Hypothalamus (tissue), 51 donors: ENCODE results near the gene LST1.
"Not testable (repeated sequence)": the region's sequence is repeated elsewhere in the genome, so short reads cannot be mapped to it uniquely, and the experiment has no call there.

Experiments used
- DNase-seq, 51 donors: peaks; one replicate each; lab custom pipeline; 2025; lab: John Stamatoyannopoulos, UW

The LST1 gene

GRCh38 chr6:31579546-31580437 lies 6.3 kb upstream of the LST1 start:
- DNase-seq = no peak

GRCh38 chr6:31580438-31580740 lies 5.7 kb upstream of the LST1 start:
- DNase-seq = no peak

DNA sequence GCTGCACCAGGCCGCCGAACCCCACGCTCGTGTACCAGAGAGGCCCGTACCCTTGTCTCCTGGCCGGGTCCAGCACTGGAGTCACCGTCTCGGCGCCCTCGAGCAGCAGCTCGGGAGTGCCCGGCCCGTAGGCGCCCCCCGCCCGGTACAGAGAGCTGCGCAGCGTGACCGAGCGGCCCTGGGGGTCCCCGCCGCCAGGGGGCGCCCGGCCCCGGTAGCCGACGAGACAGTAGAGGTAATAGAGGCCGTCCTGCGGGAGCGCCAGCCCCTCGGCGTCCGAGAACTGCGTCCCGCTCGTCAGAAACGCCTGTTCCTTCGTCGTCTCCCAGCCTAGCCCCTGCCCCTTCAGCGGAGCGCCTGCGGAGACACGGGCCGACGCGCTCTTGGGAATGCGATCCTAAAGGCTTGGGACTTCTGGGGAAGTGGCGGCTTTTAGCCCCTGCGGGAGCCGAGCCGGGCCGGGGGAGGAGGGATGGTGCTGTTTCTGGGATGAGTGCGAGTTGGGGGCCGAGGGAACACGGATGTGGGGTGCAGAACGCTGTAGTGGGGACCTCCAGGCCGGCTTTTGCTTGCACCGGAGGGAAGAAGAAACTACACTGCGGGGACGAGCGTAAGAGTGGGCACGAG lies 5.2 kb upstream of the LST1 start:
- DNase-seq = peak in 49 of 51 donors; percentile 30 to 89 (median 73)

GRCh38 chr6:31581434-31582229 lies 4.4 kb upstream of the LST1 start:
- peak in 9 of 51 donors; percentile 11 to 42 (median 22) for DNase-seq

GRCh38 chr6:31582230-31582643 lies 3.8 kb upstream of the LST1 start, which contains the start of gene LTB:
Gene LTB, minus strand, starts transcription at chr6:31582424. Its CDS starts 7 bp downstream, at chr6:31582417.
- DNase-seq = no peak

DNA sequence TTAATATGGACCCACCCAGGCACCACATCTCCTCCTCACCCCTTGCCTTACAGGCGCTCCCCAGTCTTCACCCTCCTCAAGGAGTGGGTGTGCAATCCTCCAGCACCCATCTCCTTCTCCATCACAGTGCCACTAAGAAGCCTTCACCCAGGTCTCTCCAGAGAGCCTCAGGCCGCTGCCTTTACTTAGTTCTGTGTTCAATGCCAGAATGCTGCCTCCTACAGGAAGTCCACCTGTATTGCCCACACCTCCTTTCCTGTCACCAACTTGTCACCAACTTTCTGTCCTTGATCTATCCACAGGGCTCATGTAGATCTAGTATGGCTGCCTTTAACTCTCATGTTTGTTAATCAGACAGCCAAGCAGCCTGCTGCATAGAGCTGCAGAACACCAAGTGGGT lies 586 bp upstream of the LST1 start:
- DNase-seq = no peak

GRCh38 chr6:31586599-31587281 lies 663 bp downstream of the LST1 start:
- DNase-seq = peak in 12 of 51 donors; percentile 6 to 56 (median 18)

DNA sequence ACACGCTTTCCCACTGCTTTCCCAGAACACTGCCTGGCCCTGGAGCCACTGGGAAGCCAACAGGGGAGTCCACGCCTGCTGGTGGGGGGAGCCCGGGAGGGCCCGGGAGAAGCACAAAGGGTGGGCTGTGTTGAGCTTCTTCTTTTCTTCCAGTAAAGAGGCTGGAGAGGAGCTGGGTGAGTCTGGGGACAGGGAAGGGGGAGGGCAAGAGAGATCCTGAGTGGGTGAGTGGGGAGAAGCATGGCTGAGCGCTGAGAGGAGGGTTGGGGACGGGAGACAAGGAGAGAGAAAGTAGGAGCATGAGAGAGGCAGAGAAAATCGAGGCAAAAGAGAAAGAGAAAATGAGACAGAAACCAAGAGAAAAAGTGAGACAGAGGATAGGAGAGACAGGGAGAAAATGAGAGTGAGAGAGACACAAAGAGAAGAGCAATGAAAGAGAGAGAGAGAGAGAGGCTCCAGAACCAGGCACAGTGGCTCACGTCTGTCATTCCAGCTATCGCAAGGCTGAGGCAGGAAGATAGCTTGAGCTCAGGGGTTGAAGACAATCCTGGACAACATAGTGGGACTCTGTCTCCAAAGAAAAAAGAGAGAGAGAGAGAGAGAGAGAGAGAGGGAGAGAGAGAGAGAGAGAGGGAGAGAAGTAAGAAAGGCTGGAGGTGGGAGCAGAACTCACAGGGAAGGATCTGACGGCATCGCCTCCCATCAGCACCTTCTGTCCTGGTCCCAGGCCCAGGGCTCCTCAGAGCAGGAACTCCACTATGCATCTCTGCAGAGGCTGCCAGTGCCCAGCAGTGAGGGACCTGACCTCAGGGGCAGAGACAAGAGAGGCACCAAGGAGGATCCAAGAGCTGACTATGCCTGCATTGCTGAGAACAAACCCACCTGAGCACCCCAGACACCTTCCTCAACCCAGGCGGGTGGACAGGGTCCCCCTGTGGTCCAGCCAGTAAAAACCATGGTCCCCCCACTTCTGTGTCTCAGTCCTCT lies 2.0 kb downstream of the LST1 start:
- no peak for DNase-seq

GRCh38 chr6:31588871-31589650 lies 3.0 kb downstream of the LST1 start:
- DNase-seq = no peak

DNA sequence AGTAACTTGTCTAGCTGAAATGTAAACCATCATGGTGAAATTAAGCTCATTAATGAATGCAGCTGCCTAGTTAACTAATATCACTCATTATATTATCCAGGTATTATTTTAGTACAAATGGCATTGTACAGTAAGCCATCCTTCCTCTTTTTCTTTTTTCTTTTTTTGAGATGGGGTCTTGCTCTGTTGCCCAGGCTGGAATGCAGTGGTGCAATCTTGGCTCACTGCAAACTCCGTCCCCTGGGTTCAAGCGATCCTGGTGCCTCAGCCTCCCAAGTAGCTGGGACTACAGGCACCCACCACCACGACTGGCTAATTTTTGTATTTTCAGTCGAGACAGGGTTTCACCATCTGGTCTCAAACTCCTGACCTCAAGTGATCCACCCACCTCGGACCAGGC lies 4.6 kb downstream of the LST1 start:
- not testable (repeated sequence) for DNase-seq

- DNase-seq = no peak
Observed at GRCh38 chr6:31592396-31592771, 6.3 kb downstream of the LST1 start.

- DNase-seq = no peak
Observed at GRCh38 chr6:31597006-31597405, 10.9 kb downstream of the LST1 start.

DNA sequence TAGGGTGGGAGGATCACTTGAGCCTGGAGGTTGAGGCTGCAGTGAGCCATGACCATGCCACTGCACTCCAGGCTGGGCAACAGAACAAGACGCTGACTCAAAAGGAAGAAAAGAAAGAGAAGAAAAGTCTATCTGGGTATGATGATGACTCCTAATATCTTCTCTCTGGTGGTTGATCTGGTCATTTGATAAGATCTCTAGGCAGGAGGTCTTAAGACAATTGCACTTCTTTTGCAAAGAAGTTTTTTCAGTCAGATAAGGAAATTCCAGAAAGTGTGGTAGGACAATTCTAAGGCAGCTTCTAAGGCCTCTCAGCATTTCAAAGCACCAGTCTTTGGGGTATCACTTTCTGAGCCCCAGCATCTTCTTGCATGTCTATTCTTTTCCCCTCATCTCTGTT lies 21.2 kb downstream of the LST1 start:
- DNase-seq = no peak

- DNase-seq = no peak
Observed at GRCh38 chr6:31609519-31610406, 23.7 kb downstream of the LST1 start.

GRCh38 chr6:31610968-31611367 lies 24.9 kb downstream of the LST1 start:
- no peak for DNase-seq

GRCh38 chr6:31614075-31614619 lies 28.1 kb downstream of the LST1 start:
- DNase-seq = peak in 3 of 51 donors; percentile 7 to 18 (median 7)
